Measurements from ENCODE around the gene STPG2.
"Not testable (repeated sequence)": the region's sequence is repeated elsewhere in the genome, so short reads cannot be mapped to it uniquely, and the experiment has no call there.

STPG2 gene

DNA sequence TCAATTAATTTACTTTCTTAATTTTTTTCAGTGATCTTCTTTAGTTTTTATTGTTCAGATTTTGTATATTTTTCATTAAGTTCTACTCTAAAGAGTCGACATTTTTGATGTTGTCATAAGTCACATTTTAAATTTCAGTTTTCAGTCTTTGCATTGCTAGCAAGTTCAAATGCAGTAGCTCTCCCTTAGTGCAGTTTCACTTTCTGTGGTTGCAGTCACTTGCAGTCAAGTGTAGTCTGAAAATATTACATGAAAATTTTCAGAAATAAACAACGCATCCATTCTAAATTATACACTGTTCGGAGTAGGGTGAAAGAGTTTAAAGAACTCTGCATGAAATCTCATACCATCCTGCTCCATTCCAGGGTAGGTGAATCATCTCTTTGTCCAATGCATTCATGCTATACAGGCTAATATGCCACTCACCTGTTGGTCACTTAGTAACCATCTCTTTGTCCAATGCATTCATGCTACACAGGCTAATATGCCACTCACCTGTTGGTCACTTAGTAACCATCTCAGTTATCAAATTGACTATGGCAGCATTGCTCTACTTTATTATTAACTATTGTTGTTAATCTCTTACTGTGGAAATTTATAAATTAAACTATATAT is 356.9 kb downstream of the STPG2 start:
- no peak for DNase-seq

DNA sequence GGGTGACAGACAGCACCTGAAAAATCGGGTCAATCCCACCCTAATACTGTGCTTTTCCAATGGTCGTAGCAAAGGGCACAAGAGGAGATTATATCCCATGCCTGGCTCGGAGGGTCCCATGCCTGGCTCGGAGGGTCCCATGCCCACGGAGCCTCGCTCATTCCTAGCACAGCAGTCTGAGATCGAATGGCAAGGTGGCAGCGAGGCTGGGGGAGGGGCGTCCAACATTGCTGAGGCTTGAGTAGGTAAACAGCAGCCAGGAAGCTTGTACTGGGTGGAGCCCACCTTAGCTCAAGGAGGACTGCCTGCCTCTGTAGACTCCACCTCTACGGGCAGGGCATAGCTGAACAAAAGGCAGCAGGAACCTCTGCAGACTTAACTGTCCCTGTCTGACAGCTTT is 365.1 kb downstream of the STPG2 start:
- DNase-seq, result no peak

DNA sequence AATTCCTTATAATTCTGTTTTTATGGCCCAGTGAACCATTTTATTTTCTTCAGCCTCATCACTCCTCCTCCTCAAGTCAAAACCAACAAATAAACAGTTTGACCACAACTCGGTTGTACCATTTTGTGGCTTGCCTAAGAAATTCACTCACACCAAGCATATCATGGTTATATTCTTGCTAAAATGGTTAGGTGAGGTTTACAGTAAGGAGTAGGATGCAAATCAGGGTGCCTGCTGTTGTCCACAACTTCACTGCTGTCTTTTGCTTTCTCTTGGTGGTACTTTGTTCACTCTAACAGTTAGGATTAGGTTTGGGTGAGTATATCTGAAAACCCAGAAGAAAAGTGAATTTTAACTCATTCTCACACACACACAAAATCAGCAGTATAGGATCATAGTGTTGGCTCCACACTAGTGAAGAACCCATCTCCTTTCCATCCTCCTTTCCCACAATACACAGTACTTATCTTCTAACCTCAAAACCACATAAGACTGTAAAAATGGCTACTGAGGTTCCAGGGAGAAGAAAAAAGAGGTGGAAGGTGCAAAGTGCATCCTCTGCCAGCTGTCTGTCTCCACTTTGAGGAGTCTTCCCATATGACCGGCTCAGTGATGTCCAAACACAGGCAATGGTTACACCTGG is 368.8 kb downstream of the STPG2 start:
- no peak for DNase-seq

DNA sequence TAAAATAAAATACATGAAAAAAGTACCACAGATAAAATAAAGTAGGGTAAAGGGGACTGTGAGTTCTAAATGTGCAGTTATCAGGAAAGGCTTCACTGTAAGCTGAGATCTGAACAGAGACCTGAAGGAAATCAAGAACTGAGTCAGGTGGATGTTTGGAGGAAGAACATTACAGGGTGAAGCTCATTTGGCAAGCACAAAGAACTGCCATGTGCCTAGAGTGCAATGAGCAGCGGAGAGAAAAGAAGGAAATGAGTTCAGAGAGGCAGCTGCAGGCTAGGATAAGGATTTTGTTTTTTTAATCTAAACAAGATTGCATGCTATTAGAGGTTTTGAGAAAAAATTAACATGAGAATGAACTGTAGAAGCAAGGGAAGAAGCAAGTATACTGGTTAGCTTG is 373.1 kb downstream of the STPG2 start:
- DNase-seq, result no peak

DNA sequence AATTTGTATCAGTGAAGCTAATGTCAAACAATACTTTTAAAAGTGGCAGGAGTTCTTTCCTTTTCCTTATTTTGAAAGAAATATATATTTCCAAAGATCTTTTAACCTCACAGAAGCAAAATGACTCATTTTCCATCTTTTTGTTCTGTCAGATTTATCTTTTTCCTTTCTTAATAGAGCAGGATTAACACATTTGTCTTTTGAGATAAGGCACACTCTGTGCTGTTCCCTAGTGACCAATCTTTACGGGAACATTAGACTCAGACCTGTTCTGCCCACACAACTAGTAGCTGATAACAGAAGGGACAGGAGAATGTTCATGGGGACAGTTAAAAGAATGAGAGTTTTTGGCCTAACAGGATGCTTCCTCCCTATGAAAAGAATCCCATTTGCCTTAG is 381.2 kb downstream of the STPG2 start:
- no peak for DNase-seq

DNA sequence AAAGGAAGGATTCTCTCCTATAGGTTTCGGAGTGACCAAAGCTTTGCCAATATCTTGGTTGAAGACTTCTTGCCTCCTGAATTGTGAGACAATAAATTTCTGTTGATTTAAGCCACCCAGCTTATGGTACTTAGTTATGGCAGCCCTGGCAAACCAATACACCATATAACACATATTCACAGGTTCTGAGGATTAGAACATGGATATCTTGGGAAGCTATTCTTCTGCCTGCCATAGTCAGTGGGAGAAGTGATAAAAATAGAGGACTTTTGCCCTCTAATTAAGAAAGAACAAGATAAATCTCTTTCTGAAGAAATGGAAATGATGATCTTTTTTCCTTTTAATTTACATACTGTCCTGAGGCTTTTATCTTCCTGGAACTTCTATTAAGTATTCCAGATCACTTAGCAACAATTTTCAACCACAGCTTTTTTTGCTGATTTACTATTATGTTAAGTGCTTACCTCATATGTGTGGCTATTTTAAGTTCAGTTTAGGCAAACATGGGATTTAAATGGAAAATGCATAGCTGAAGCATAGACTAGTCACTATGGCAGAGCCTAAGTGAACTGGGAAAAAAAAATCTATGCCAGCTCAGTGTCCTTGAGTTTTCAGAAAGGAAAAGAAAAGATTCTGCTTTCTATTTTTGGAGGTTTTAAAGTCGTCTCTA is 381.7 kb downstream of the STPG2 start:
- no peak for DNase-seq

DNA sequence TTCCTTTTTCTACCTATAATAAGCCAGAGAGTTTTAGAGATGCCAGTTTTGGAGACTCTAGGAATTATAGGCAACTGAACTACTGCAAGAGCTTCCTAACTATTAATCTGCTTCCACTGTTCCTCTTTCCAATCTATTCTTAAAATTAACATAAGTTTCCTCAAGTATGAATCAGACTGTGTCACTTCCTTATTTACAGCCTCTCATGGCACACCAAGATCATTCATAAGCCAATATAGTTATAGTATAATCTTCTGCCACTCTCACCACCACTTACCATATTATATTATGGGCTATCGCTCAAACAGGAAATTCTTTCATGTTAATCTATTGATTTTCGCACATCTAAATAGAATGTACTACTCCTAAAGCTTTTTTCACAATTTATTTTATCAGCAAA is 383.5 kb downstream of the STPG2 start:
- no peak for DNase-seq

DNA sequence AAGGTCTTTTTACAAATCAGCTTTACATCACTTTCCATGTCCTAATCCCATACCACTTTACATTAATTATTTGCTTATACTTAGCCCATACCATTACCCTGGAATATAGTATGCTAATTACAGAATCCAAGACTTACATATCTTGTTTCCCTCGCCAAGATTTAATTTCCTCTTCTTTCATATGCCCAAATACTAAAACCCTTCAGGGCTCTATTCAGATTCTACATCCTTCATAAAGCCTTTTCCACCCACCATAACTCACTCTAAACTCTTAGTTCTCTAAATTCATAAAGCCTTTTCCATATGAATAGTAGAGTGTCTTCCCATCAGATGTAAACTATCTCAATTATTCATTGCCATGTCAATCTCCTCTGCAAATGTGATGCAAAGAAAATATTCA is 390.7 kb downstream of the STPG2 start:
- DNase-seq, result no peak

DNA sequence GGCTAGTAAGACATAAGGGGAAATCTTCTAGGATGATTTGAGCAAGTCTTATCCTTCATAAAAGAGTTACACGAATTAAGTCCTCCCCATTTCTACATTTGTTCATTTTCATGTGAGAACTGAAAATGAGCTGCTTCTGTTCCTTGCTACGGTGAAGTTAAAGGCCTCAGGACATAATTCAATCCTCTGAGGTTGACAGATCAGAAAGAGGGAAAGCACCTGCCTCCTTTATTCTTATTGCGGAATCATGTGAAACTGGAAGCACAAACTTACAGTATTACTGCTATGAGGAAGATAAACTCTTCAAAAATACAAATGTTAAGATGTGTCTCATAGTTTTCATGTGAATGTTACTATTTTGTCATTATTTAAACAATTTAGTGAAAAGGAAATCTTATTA is 395.3 kb downstream of the STPG2 start:
- DNase-seq, result no peak

DNA sequence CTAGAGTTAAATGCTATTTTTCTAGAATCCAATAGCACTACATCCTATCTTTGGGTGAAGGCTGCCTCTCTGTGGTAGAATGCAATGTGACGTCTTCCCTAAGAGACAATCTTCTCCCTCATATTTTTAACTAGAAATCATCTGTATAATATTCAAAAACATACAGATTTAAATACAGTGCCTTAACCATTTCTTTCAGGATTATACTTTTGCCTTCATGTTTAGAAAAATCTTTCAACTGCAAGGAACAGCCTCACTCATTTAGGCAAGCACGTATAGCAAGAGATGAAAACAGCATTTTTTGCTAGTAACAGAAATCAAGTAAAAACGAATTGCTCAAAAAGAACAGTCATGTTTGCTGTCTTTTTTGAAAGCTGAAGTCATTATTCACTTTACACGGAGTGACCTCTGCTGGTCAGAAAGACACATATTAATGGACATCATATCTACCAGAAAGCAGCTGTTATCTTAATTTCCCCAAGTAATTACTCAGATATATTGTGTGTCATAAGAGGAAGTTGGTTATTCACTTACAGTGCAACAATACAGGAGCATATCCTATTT is 422.3 kb downstream of the STPG2 start:
- no peak for DNase-seq

DNA sequence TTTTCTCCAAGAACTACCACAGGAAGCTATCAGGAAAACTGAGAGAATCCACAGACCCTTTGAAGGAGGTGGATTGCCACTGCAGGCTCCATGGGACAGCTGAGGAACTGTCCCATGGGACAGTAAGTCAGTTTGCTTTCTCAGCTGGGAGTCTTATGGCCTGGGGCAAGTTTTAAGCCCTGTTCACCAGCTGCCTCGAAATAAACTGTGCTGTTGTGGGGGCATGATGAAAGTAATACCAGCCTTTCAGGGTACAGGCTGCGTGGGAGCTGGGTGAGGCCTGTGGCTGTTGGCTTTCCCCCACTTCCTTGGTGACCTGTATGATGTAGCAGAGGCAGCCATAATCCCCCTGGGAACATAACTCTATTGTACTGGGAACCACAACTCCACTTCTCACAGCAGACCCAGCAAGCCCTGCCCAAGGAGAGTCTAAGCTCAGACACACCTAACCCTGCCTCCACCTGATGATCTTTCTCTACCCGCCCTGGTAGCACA is 452.1 kb downstream of the STPG2 start:
- DNase-seq, result no peak

DNA sequence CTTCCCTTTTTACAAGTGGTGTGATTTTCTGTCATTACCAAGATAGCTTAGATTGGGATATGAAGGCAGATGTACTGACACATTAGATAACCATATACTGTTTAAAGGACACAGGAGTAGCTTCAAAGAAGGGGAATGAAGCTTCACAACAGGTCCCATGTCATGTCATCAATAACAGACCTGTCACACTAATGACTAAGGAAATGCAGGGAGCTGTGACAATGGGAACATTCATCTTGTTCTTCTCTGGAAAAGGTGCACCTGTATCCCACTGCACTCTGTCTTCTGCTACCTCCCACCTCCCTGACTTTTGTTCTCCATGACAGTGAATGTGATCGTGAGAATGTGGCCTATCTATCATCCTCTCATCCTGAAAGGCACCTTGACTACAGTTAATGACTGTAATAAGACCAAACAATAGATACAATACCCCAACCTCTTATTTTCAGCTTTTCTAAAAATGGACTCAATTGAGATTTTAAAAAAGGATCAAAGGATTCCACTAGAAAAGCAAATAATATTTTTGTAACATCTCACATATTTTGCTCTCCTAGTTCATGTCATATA is 472.5 kb downstream of the STPG2 start:
- no peak for DNase-seq

DNA sequence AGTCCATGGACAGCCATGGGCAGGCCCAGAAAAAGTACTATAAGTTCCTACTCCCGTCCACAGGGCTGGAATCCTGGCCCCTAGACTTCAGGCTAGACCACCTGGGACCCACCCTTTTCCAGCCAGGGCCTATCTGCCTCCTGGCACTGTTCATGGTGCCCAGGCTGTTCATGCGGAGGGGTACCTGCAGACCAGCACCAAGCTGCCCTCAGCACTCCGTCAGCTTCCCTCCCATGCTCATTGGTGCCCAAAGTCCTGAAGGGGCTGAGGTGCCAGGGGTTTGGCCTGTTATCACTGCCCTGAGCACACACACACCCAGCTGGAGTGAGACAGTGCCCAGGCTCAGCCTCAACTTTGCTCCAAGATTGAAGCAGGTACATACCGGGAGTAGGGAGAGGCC is 477.7 kb downstream of the STPG2 start:
- DNase-seq, result no peak

DNA sequence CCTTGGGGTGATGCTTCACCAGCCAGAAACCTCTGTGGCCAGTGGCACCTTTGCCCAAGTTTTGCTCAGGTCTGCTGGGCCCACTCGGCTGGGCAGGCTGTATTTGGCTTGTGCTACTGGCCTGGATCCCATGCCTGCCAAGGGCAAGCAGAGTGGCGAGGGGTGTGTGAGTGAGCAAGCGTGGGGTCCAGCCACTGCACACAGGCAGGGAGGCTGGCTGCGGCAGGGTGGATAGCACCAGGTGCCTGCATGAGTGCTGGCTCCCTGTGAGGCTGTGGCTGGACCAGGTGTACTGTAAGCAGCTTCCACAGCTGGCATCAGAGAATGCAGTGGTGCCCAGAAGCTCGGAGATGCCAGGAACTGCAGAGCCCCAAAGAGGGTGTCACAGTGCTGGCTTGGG is 478.5 kb downstream of the STPG2 start:
- DNase-seq, result no peak

DNA sequence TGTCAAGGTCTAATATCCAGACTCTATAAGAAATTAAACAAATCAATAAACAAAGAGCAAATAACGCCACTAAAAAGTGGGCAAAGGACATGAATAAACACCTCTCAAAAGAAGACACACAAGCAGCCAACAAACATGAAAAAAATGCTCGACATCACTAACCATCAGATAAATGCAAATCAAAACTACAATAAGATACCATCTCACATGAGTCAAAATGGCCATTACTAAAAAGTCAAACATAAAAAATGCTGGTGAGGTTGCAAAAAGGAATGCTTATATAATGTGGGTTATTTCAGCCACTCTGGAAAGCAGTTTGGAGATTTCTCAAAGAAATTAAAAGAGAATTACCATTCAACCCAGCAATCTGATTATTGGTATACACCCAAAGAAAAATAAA is 481.1 kb downstream of the STPG2 start:
- DNase-seq, result no peak

DNA sequence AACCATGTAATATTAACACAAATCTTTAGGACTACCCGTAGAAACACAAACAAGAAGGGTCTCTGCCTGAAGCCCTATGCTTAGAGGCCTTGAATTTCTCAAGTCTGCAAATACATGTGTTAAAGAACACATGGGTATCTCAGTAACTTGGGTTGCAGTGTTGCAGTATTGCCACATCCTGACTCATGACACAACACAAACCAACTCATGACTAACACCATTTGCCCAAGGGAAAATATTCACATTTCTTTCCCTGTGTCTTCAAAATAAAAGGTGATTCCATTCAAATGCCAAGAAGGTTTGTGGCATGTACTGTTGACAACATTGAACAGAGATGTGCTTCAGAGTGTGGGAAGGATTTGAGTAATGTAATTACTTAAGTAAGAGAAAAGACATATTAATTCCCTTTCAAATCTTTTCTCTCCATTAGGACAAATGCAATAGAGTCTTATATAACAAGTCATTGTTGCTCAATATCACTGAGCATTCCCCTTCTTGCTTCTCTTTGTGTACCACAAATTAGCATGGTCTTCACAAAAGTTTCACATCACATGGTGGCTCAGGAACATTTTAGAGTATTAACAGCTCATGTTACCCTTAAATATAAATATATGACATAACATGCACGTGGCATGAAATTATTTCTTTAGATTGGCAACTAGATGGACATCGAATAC is 487.1 kb downstream of the STPG2 start:
- no peak for DNase-seq

DNA sequence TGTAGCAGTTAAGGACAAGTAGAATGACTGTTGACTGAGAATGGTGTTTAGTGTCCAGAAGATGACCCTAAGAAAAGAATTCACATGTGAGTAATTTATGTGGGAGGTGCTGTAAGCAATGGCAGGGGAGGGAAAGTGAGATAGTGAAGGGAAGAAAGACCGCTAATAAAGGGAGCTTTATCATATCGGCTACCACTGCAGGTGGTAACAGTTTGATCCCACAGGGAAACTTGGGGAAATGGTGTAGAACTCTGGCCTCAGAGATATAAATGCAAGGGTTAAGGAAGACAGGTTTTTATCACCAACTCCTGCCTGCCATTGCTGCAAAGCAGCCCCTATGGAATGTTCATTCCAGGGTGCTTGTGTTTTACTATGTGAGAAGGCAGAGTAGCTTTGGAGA is 489.6 kb downstream of the STPG2 start:
- no peak for DNase-seq

DNA sequence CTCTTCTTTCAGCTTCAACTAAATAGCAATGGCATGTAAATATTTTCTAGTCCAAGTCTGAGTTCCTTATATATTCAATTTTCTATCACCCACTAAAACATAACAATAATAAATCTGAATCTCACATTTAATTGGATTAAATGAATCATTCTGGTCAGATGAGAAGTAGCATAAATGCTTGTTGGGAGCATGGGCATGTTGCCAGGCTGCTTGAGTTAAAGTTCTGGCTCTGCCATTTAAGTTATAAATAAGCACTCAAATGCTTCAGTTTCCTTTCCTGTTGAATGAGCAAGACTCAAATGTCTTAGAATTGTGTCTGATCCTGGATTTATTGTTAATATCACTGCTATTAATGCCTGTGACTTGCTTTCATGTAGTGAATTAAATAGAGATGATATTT is 496.3 kb downstream of the STPG2 start:
- no peak for DNase-seq

DNA sequence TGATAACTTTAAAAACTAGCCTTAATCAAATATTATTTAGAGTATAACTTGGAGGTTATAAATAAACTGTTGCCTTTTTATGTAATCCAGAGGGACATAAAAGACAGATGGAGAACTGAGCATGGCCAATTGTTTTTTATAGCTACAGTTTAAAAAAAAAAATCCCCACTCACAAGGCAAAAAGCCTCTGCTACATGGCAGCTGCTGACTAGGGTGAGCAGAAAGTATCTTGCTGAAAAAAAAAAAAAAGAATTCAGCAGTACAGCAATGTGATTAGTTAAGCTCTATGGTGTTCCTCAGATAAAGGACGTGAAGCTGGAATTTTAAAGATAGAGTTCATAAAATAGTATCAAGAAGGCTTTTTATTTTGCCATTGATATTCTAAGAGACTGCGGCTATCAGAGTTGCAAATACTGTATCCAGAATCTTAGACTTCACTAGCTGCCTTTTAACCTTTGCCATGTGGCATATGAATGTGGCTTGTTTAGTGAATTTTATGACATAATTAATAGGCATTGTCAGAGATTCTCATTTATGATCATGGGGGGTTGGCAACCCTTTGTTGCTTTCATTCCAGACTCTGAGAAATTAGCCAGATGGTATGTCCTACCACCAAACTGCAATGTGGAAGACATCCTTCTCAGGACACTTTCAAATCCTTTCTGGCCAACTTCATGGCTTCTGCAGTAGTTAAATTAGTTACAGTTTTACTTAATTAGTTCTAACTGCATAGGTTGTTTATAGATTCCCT is 498.0 kb downstream of the STPG2 start:
- DNase-seq, result no peak

DNA sequence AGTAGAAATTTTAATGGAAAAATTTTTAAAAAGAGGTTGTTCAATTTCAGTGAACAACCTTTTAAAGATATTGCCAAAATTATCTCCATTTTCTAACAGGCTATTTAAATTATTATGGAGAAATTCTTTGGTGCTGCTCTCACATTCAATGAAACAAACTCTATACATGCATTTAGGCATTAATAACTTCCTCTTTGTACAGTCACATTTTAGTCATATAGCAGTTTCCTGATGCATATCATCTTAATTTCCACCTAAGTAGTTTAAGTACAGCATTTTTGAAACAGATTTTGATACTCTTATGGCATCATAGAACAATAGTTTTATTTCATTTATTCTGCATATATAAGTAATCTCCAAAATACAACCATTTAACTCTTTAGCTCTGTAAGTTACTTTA is 500.1 kb downstream of the STPG2 start:
- no peak for DNase-seq

DNA sequence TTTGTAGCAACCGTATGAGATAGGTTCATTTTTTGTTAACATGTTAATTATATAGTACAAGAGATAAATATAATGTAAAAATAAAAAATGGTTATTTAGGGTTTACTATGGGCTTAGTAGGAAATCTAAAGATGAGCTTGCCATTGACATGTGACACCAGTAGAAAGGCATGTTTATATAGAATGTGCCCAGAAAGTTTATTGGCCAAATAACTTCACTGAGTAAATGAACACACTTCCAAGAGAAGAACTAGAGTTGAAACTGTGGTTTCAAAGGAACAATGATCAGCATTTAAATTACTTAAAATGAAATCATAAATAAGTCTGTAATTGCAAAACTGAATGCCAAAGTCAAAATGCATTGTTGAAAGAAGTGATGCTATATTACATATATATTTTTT is 503.3 kb downstream of the STPG2 start:
- DNase-seq, result no peak

DNA sequence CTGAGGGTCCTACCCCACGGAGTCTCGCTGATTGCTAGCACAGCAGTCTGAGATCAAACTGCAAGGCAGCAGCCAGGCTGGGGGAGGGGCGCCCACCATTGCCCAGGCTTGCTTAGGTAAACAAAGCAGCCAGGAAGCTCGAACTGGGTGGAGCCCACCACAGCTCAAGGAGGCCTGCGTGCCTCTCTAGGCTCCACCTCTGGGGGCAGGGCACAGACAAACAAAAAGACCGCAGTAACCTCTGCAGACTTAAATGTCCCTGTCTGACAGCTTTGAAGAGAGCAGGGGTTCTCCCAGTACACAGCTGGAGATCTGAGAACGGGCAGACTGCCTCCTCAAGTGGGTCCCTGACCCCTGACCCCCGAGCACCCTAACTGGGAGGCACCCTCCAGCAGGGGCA is 509.4 kb downstream of the STPG2 start:
- not testable (repeated sequence) for DNase-seq

DNA sequence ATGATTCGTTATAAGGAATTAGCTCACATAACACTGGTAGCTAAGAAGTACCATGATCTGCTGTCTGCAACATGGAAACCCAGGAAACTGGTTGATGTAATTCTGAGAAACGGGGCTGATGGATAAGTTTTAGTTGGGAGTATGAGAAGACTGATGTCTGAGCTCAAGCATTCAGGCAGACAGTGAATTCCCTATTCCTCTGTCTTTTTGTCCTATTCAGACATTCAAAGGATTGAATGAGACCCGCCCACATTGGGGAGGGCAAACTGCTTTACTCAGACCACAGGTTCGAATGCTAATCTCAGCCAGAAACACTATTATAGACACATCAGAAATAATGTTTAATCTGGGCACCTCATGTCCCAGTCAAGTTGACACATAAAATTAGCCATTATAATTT is 515.5 kb downstream of the STPG2 start:
- DNase-seq, result no peak
